ENCODE results near the gene NAT16.
A peak's percentile ranks its signal among the peaks of the same experiment; 100 is the strongest.
"Not testable (repeated sequence)": the region's sequence is repeated elsewhere in the genome, so short reads cannot be mapped to it uniquely, and the experiment has no call there.

The NAT16 gene

GRCh38 chr7:101201695-101202602 lies 21.9 kb upstream of the NAT16 start:
- DNase-seq, result no peak

GRCh38 chr7:101200862-101201599 lies 20.9 kb upstream of the NAT16 start, which contains the start of gene MOGAT3:
Gene MOGAT3, minus strand, starts transcription at chr7:101201036. Its CDS starts 182 bp downstream, at chr7:101200854.
- no peak for DNase-seq

- DNase-seq, result no peak
Observed at GRCh38 chr7:101200504-101200861, 20.4 kb upstream of the NAT16 start.

GRCh38 chr7:101199522-101199921 lies 19.4 kb upstream of the NAT16 start:
- not testable (repeated sequence) for DNase-seq

- DNase-seq, result no peak
Observed at GRCh38 chr7:101198476-101198875, 18.4 kb upstream of the NAT16 start.

DNA sequence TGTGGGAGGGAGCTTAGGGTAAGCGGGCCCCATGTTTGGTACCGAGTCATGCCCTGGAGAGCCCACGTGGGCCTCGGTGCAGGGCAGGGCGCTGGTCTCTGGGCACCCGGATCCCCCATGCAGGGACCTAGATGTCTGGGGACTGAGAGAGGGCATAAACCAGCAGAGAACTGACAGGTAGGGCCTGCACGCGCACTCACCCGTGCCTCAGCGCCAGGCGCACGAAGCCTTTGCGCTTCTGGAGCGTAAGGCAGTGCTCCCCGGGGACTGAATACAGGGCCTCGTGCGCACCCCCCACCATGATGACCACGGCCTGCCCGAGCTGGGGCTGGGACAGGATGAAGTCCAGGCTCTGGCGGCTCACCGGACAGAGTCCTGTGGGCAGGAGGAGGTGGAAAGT lies 17.9 kb upstream of the NAT16 start:
- no peak for DNase-seq

DNA sequence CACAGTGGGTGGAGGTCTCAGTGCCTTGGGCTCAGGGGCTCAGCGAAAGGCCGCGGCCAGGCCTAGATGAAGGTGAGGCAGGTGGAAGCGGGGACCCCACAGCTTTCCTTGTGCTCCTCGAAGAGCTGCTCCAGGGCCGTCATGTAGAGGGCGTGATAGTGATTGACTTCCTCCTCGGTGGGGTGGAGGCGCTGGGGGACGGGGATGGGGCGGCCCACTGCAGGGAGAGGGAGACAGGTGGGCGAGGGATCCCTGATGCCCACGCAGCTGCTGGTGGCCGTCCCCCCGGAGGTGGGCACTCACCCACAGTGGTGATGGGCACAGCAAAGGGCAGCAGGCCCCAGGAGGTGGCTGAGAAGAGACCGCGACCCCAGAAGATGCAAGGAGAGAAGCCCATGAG lies 15.8 kb upstream of the NAT16 start:
- DNase-seq, result no peak

- no peak for DNase-seq
Observed at GRCh38 chr7:101189109-101189508, 9.0 kb upstream of the NAT16 start.

GRCh38 chr7:101186844-101187428 lies 6.8 kb upstream of the NAT16 start:
- no peak for DNase-seq

GRCh38 chr7:101186194-101186593 lies 6.1 kb upstream of the NAT16 start:
- DNase-seq, result no peak

- no peak for DNase-seq
Observed at GRCh38 chr7:101185258-101185839, 5.3 kb upstream of the NAT16 start.

- DNase-seq, result no peak
Observed at GRCh38 chr7:101179713-101180112, 380 bp downstream of the NAT16 start.

- no peak for DNase-seq
Observed at GRCh38 chr7:101179117-101179516, 976 bp downstream of the NAT16 start.

- DNase-seq, result no peak
Observed at GRCh38 chr7:101177644-101178043, 2.4 kb downstream of the NAT16 start.

DNA sequence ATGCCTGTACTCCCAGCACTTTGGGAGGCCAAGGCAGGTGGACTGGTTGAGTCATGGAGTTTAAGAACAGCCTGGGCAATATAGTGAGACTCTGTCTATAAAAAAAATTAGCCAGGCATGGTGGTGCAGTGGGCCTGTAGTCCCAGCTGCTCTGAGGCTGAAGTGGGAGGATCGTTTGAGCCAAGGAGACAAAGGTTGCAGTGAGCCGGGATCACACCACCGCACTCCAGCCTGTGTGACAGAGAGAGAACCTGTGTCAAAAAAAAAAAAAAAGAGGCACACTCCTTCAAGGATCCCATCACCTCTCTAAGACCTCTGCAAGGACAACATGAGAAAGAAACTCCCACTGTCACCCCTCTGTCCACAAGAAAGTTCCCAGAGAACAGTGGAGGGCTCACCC lies 4.4 kb downstream of the NAT16 start:
- no peak for DNase-seq

DNA sequence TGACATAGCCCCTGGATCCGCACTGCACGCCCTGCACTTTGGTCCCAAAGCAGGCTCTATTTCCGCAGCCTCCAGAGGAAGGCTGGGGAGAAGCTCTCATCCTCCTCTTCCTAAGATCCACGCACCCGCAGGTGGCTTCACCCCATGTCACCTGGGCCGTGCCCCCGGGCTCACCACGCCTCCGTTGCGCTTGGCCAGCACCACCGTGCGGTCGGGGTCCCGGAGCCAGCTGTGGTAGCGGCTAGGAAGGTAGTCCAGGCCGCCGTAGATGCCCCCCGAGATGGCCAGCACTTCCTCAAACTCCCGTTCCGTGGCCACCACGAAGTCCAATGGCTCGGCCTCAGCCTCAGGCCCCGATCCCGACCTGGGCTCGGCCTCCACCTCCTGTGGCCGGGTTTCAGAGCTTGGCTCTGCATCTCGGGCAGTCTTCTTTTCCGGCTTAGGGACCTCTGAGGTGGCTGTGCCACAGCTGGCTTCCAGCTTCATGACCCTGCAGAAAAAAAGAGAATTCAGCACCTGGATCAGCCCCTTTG lies 5.7 kb downstream of the NAT16 start:
- no peak for DNase-seq

- DNase-seq, result peak; percentile 74
Observed at GRCh38 chr7:101173752-101174244, 6.3 kb downstream of the NAT16 start.

- DNase-seq, result no peak
Observed at GRCh38 chr7:101172854-101173751, 7.0 kb downstream of the NAT16 start.

GRCh38 chr7:101172005-101172853 lies 7.9 kb downstream of the NAT16 start:
- no peak for DNase-seq

- DNase-seq, result no peak
Observed at GRCh38 chr7:101171442-101171837, 8.7 kb downstream of the NAT16 start.

All from CD4-positive, alpha-beta T cell treated with Interleukin-10 for 1 hour (primary cell).